Occipital lobe (tissue), 2 donors: Measurements from ENCODE around the gene GAS2L2. TPM values are rescaled to one million over a fixed set of nuclear protein-coding genes. Genes with fewer than 3 reads are reported as not detected.
"Not testable (repeated sequence)": the region's sequence is repeated elsewhere in the genome, so short reads cannot be mapped to it uniquely, and the experiment has no call there.

Experiments
- DNase-seq: peaks from one replicate; lab custom pipeline; 2025; lab: John Stamatoyannopoulos, UW
- total RNA-seq: library from RNA; depleted of rRNA; stranded (reverse); fragments of >200 nt; gene quantifications from one replicate; pipeline ENCODE4 v1.2.3, GENCODE V29; 2014

The GAS2L2 gene
- total RNA-seq, 1 donor from 2014 or later = 0.16 TPM

- DNase-seq = no peak
Observed at GRCh38 chr17:35773679-35774425, 20.8 kb upstream of the GAS2L2 start.

DNA sequence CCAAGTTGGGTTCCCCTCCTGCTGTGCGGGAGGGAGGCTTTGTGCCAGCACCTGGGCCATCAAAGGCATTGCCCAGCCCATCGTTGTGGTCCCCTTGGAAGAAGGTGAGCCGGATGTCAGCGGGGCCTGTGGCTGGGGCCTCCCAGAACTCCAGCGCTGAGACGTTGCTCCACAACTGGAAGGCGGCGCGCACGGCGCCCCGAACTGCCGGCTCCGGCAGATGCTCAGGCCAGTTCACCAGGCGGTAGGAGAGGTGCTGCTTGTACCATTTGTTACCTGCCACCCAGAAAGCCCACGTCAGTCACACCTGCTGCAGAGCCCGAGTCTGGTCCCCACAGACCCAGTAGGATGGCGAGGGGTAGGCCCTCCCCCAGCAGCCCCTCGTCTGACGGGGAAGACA, 20.1 kb upstream of the GAS2L2 start:
- no peak for DNase-seq

DNA sequence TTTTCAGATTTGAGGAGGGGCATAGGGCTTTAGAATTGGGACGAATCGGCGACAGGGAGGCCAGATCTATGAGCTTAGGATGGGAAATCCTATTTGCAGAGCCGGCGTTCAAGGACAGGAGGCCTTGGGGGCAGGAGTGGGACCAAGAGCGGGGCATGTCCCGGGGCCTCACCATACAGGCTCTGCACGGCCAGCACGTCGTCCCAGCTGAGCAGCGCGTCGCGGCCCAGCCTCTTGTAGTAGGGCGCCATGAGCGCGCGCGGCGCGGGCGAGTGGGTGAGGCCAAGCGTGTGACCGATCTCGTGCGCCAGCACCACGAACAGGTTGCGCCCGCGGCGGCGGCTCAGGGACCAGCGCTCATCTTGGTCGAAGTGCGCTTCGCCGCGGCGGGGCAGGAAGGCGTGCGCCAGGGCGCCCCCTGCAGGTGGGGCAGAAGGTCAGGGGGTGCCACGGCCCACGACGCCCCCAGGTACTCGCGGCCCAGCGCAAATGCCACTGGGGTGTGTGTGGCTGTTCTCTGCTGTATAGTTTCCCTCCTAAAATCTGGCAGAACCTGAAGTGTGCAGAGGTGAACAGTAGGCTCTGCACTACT, 17.0 kb upstream of the GAS2L2 start:
- DNase-seq = no peak

- DNase-seq = no peak
Observed at GRCh38 chr17:35768797-35769196, 15.8 kb upstream of the GAS2L2 start.

GRCh38 chr17:35766903-35767510, 14.0 kb upstream of the GAS2L2 start:
- DNase-seq = no peak

DNA sequence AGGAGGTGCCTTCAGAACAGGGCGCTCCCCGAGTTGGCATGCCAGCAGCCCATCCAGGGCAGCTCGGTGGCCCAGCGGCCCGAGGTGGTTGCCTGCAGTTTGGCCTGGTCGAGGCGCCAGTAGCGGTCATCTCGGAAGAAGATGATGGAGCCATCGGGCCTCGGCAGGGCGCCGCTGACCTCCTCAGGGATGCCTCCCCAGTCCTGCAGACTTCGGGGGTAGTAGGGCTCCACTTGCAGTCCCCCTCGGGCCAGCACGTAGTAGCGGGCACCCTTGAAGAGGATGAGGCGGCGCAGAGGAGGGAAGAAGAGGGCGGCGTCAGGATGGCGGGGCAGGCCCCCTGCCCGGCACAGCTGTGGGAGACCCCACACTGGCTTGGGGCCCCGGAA, 13.4 kb upstream of the GAS2L2 start:
- DNase-seq = no peak

DNA sequence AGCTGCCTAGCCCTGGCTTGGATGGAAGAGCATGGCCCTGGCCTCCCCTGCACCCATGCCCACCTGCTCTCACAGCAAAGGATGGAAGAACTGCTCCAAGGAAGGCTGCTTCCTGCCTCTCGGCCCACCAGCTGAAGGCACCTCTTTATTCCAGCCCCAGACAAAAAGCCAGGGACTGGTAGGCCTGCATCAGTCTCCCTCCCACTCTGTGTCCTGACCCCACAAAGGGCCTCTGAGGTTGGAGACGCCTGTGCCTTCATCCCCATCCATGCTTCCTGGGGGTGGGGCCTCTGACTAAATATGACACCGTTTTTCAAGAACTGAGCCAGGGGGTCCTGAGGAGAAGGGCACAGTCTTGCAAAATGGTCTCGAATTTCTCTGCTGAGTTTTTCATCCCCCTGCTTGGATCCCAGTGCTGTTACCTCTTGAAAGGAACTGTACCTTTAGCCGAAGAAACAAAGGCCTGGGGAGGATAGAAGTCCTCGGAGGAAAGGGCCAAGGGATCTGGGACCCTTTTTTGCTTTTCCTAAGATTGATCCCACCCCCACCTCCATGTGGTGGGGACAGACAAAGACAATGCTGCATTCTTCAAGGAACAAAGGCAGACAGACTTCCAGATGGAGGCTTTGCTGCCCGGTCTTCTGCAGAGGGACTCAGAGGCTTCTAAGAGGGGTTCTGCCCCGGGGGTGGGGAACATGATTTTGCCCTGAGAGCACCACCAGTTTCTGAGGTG, 12.9 kb upstream of the GAS2L2 start:
- DNase-seq = no peak

DNA sequence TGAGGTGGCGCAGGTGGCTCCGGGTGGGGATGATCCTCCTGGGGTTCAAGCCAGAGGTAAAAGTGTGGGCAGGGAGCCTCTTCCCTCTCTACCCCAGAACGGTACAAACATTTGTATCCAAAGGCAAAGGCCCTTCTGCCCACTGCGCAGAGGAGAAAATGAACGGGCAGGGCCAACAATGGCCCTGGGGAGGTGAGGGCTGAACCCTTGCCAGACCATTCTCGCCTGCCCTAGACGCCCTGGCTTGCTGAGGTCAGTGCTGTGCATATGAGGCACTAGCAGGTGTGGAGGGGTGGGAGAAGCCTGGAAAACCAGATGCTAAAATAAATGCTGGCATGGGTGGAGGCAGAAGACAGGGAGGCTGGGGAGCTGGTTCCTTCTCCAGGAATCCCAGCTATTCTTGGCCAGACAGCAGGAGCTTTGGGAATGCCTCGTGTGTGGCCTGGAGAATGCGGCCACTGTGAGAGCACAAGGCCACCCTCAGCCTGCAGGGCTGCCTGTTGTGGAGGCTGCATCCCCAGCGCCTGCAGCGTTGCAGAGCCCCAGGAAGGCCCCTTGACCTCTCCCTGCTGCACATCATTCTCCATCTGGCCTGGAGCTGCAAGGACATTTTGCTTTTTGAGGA, 12.2 kb upstream of the GAS2L2 start:
- DNase-seq = no peak

DNA sequence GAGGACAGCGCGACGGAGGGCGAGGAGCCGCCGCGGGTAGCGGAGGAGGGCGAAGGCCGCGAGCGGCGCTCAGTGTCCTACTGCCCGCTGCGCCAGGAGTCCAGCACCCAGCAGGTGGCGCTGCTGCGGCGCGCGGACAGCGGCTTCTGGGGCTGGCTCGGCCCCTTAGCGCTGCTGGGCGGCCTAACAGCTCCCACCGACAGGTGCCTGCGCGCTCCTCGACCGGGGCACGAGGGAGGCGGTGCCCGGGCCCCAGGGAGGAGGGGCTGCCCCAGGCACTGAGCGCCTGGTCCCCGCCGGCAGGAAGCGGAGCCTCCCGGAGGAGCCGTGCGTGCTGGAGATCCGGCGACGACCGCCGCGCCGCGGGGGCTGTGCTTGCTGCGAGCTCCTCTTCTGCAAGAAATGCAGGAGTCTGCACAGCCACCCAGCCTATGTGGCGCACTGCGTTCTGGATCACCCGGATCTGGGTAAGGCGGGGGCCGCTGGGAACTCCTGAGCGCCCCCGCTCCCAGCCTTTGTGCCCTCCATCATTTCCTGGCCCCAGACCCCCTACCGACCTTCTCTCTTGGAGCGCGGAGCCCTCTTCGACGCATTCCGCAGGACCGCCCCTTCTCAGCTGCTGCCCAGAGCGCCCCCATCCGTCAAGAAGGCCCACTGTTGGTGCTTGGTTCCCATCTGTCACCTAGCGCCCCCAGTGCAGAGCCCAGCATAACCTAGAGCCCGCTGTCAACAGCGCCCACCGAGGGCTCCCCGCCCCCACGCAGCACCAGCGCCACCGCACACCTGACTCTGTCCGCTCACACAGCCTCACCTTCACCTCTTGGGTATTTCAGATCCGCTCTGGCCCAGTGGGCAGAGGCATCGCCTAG, 11.3 kb upstream of the GAS2L2 start:
- peak; percentile 82 for DNase-seq

DNA sequence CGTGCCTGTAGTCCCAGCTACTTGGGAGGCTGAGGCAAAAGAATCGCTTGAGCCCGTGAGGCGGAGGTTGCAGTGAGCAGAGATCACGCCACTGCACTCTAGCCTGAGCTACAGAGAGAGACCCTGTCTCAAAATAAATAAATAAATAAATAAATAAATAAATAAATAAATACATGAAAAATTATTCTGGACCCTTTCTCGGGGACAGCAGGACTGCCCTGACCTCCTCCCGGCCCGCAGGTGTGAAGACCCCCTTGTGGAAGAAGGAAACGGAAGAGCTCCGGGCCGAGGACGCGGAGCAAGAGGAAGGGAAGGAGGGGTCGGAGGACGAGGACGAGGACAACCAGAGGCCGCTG, 10.7 kb upstream of the GAS2L2 start:
- no peak for DNase-seq

GRCh38 chr17:35761601-35762000, 8.6 kb upstream of the GAS2L2 start:
- no peak for DNase-seq

DNA sequence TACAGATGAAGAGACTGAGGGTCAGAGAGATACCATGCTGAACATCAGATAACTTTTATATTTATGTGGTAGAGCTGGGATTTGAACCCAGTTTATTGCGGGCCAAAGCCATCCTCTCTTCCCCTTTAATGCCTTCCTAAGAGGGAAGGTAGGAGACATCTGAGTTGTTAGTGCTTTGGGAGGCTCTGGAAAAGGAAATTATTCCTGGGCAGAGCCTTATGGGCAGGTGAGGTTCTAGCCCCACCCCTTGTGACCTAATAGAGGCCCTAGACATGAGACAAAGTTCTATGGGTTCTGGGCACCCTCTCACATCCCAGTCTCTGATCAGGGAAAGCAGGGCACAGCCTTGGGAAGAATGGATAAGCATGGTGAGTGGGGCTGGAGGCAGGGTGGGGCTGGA, 7.5 kb upstream of the GAS2L2 start, which contains the start of gene C17orf50:
Gene C17orf50, plus strand, starts transcription at position 301 of the 400 bp plus-strand sequence. Its CDS starts 55 bp downstream, at position 356.
- no peak for DNase-seq

- no peak for DNase-seq
Observed at GRCh38 chr17:35757243-35757642, 4.2 kb upstream of the GAS2L2 start.

DNA sequence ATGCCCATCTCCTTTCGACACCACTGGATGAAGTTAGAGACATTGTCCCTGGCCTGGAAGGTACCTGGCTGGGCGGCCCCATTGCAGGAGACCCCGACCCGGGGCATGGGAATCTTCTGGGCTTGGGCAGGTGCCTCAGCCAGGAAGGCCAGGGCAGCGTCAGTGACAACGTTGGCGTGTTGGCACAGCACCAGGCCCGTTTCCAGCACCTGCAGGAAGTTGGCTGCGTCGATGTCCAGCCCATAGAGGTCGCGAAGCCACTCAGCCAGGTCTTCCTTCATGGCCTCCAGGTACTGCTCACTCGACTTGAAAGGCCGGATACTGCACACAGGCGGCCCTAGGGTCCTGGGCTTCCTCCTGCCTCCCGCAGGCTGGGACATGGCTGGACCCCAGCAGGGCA, 568 bp downstream of the GAS2L2 start:
- DNase-seq = no peak

DNA sequence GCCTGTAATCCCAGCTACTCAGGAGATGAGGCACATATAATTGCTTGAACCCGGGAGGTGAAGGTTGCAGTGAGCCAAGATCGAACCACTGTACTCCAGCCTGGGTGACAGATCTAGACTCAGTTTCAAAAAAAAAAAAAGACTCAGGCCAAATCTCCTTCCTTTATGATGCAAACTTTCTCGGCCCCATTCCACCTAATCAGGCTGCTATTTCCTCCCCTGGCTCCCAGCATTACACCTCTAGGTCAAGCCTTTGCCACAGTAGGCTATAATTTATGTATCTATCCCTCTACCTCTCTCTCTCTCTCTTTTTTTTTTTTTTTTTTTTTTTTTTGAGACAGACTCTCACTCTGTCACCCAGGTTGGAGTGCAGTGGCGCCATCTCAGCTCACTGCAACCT, 1.5 kb downstream of the GAS2L2 start:
- DNase-seq = not testable (repeated sequence)

- no peak for DNase-seq
Observed at GRCh38 chr17:35750526-35751395, 2.3 kb downstream of the GAS2L2 start.

- no peak for DNase-seq
Observed at GRCh38 chr17:35749560-35750412, 3.3 kb downstream of the GAS2L2 start.

- no peak for DNase-seq
Observed at GRCh38 chr17:35748979-35749378, 4.1 kb downstream of the GAS2L2 start.

DNA sequence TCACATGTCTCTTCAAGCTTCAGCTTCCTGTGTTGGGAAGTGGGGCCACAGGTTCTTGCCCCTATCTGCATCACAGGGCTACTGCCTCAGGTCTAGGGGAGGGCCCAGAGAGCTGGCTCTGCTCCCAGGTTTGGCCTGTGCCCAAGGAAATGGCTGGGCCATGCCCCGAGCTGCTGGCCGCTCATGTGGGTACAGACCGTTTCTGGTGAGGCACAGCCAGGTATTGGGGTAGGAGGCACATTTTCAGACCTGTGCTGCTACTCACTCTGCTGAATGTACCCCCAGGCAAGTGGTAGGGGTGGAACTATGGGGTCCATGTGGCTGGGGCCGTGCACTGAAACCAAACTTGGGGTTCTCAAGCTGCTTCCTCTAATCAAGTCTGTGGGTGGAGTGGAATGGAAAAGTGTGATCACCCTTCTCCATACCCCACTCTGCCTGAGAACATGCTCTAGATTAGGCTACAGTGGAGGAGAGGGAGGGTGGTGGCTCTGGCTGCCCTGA, 4.6 kb downstream of the GAS2L2 start:
- no peak for DNase-seq
